NCI-H2227 (cell line): Measurements from ENCODE around the gene TMEM242.

ENCODE experiments used
- DNase-seq: peaks from one replicate; lab custom pipeline; 2025; ENCODE audit not compliant: unreplicated experiment; lab: John Stamatoyannopoulos, UW

TMEM242 gene

DNA sequence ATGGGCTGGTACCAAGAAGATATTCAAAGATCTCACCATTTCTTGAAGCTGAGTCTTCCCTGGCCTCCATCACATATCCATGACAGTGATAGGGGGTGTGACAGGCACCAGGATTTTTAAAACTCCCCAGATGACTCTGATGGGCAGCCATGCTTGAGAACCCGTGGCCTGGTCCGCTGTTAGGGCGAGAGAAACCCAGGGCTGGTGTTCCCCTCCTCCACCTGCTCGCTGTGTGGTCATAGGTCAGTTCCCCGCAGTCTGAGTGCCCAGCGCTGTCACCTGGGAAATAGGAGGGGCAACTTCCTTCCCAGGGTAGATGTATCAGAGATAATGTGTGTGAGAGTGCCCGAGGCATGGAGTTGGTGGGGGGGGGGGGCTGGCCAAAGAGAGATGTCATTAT, 50.9 kb downstream of the TMEM242 start:
- DNase-seq, result no peak

GRCh38 chr6:157271911-157272310, 51.4 kb downstream of the TMEM242 start:
- DNase-seq, result no peak

DNA sequence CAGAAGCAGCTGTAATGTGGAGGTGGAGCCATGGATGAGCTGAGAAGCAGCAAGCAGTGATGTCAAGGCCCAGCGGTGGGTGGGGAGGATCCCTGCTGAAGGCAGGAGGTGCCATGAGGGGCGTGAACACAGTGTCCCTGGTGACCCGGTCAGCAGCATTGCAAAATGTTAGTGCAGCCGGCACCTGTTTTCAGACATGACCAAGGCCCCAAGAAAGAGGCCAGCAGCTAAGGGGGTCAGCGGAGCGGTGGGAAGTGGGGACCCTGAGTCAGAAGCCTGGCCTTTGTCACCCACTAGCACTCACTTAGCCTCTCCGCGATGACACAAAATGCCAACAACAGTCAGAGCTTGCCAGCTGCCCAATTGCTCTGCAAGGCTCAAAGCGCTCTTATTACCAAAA, 51.9 kb downstream of the TMEM242 start:
- DNase-seq, result no peak

DNA sequence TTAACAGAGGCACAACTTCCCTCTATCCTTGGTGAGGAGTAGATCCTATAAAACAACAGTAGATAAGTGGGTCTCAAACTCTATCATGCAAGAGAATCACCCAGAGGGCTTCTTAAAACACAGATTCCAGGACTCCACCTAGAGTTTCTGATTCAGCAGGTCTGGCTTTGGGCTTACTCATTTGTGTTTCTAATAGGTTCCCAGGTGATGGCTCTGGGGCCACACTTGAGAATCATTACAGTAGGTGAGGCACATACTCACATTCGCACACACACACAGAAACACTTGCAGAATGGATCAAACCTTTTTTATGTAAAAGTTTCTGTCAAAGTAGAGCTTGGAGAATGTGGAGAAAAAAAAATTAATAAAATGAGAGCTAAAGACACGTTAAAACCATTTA, 52.4 kb downstream of the TMEM242 start:
- no peak for DNase-seq

GRCh38 chr6:157270308-157270707, 53.0 kb downstream of the TMEM242 start:
- DNase-seq, result no peak

DNA sequence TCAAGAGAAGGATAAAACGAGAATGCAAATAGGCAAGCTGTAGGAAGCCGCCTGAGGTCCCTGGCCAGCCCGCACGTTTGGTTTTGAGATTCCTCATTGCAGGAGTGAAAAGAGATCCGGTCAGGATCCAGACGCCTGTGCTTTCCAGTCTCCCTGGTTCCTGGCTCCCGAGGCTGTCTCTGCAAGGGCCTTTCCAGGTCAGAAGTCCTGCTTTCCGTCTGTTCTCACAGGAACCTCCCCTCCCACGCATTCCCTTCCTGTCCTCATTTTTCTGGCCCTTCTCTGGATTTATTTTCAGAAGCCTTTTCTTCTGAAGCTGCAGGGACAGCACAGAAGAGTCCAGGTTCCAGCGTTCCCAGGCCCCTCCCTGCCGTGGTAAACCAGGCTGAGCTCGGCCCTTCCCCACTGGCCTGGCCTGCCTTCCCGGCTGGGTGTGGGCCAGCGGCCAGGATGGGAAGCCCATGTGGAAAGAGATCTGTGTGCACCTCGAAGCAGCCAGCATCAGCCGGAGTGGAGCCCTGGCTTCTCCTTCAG, 54.0 kb downstream of the TMEM242 start:
- no peak for DNase-seq

GRCh38 chr6:157268835-157269234, 54.5 kb downstream of the TMEM242 start:
- no peak for DNase-seq

- DNase-seq, result no peak
These were observed 54.9 kb downstream of the TMEM242 start for GRCh38 chr6:157268396-157268795.

DNA sequence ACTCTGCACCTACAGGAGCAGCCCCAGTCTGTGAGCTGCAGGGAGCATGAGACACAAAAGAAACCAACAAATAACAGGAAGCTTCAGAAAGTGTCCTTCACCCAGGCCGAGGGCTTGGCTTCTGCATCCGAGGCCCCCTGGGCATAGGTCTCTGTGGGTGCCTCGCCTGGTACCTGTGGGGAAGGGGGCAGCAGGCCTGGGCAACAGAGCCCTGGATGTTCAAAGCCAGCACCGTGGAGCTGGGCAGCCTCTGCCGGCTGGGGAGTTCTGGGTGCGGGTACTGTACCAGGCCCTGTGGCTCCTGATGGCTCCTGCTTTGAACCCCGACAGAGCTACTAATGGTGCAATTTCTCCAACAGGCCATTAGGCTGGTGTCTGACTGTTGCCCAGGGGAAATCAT, 55.7 kb downstream of the TMEM242 start:
- DNase-seq, result no peak

- no peak for DNase-seq
These were observed 56.2 kb downstream of the TMEM242 start for GRCh38 chr6:157267109-157267611.

DNA sequence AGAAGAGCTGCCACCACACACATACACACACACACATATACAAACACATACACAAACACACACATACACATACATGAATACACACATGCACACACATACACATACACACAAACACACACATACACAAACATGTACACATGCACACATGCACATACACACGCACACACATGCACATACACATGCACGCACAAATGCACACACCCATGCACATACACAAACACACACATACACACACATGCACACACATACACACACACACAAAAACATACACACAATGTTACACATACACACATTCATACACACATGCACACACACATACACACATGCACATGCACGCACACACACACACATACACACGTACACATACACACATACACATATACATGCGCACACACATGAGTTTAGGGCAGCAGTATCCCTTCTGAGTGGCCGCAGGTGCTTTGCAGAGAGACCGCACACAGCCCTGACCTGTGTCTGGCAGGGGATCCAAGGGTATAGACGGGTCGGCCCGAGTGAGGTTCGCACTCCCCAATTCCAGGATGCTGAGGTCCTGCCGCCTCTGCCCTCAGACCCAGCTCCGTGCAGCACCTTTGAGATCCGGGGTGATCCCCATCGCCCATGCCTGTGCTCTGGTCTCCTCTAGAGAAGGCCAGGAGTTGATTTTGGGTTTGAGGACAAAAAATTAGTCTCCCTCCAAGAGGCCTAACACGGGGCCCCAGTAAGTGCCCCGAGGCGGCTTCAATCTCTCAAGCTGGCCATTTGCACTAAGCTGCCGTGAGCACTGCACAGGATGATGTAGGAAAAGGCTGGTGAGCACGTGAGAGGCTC, 56.8 kb downstream of the TMEM242 start:
- DNase-seq, result no peak

GRCh38 chr6:157265635-157266034, 57.7 kb downstream of the TMEM242 start:
- no peak for DNase-seq

- DNase-seq, result no peak
These were observed 58.1 kb downstream of the TMEM242 start for GRCh38 chr6:157265186-157265585.

- no peak for DNase-seq
These were observed 58.6 kb downstream of the TMEM242 start for GRCh38 chr6:157264701-157265100.

DNA sequence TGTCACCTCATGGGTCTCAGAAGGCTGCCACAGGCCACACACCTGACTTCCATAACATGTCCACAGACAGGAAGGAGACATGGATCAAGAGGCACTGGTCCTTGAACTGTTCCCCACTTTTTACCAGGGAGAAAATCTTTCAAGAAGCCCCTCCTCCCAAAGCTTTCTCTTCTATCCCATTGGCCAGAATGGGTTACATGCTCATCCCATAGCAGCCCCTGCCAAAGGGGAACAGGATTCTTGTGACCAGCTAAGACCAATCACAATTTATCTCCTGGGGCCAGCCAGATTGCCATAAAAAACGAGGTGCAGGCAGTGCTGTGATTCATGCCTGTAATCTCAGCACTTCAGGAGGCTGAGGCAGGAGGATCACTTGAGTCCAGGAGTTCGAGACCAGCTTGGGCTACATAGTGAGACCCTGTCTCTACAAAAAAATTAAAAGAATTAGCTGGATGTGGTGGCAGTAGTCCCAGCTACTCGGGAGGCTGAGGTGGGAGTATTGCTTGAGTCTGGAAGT, 59.4 kb downstream of the TMEM242 start:
- no peak for DNase-seq

GRCh38 chr6:157263146-157263545, 60.2 kb downstream of the TMEM242 start:
- no peak for DNase-seq

GRCh38 chr6:157261606-157262005, 61.7 kb downstream of the TMEM242 start:
- no peak for DNase-seq

GRCh38 chr6:157260735-157261410, 62.4 kb downstream of the TMEM242 start:
- DNase-seq, result no peak

GRCh38 chr6:157259443-157259842, 63.9 kb downstream of the TMEM242 start:
- DNase-seq, result no peak

- no peak for DNase-seq
These were observed 64.4 kb downstream of the TMEM242 start for GRCh38 chr6:157258878-157259277.

- DNase-seq, result no peak
These were observed 68.2 kb downstream of the TMEM242 start for GRCh38 chr6:157255079-157255478.

DNA sequence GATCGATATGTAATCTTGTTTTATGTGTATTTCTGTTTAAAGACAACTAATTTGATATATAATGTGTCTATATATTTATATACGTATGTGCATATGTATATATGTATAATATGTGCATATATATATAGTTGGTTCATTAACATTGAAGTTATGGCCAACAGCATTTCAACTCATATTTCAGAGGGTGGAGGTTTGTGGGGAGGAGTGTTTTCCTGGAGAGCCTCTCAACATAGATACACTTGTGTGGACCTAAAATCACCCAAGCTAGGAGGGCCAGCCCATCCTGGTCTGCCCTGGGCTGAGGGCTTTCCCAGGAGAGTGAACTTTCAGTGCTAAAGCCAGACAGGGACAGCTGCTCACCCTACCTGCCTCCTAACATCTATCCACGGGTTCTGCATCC, 68.8 kb downstream of the TMEM242 start:
- DNase-seq, result no peak
